IPS-18a (cell line): ENCODE measurements around the gene PPP1R13L.

Experiments used
- H3K27ac ChIP-seq: one replicate; pipeline ENCODE4 v1.5.1; 2013; ENCODE audit warnings: low read length
- H3K27me3 ChIP-seq: one replicate; pipeline ENCODE4 v1.6.1; 2013; ENCODE audit warnings: mild to moderate bottlenecking, low read length; ENCODE audit not compliant: control insufficient read depth, insufficient read depth
- H3K36me3 ChIP-seq: one replicate; pipeline ENCODE4 v1.6.1; 2013; ENCODE audit warnings: low read depth, low read length; ENCODE audit not compliant: control insufficient read depth
- H3K4me1 ChIP-seq: one replicate; pipeline ENCODE4 v1.6.1; 2013; ENCODE audit warnings: low read depth, low read length; ENCODE audit not compliant: control insufficient read depth
- H3K4me3 ChIP-seq: one replicate; pipeline ENCODE4 v1.5.1; 2013; ENCODE audit warnings: low read length
- H3K9ac ChIP-seq: one replicate; pipeline ENCODE4 v1.6.1; 2013; ENCODE audit warnings: mild to moderate bottlenecking, low read length, moderate library complexity
- H3K9me3 ChIP-seq: one replicate; pipeline ENCODE4 v1.6.1; 2013; ENCODE audit warnings: low read depth, low read length; ENCODE audit not compliant: control insufficient read depth

Gene PPP1R13L

GRCh38 chr19:45403272-45403671 lies 1.6 kb downstream of the PPP1R13L start:
- no peak overlapping the region for H3K9ac ChIP-seq
- H3K27me3 ChIP-seq = peaks cover 32% of the 10 kb centered on the region
- no peak overlapping the region for H3K4me3 ChIP-seq
- peaks cover 5% of the 10 kb centered on the region for H3K4me1 ChIP-seq
- no peaks in the 10 kb centered on the region for H3K36me3 ChIP-seq
- H3K9me3 ChIP-seq = no peaks in the 10 kb centered on the region
- H3K27ac ChIP-seq = no peak overlapping the region

DNA sequence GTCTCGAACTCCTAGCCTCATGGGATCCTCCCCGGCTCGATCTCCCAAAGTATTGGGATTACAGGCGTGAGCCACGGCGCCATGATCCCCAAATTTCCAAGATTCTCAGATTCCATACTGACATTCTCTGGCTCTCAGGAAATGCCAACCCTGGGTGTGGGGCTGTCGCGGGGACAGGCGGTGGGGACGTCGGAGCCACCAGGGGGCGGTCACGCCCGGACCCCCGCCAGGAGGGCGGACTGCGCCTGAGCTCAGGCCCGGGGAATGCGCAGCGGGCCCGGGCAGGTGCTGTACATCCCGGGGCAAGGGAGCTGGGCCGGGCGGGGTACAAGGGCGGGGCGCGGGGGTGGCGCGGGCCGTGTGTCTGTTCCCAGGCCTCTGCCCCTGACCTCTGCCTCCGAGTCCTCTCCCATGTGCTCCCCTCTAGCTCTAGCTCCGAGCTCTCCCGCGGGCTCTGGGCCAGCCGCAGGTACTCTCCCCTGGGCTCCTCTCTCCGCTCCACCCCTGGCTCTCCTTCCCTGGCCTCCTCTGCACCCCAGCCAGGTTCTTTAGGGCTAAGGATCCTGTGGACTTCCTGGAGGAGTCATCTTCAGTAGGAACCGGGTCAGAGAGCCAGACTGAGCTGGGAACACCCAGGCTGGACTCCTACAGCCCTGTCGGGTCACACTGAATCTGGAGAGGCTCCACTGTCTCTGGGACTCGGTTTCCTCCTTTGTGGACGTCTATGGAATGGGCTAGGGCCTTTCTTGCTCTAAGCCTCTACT lies 2.4 kb downstream of the PPP1R13L start:
- Histone ChIP-seq H3K4me3 (no peak overlapping the region), H3K9ac (no peak overlapping the region), H3K27ac (no peak overlapping the region)

GRCh38 chr19:45401815-45402214 lies 3.1 kb downstream of the PPP1R13L start:
- Histone ChIP-seq H3K4me1 (no peaks in the 10 kb centered on the region), H3K27ac (no peak overlapping the region), H3K36me3 (no peaks in the 10 kb centered on the region), H3K27me3 (peaks cover 44% of the 10 kb centered on the region), H3K9me3 (no peaks in the 10 kb centered on the region), H3K9ac (no peak overlapping the region), H3K4me3 (no peak overlapping the region)

More for the DNA sequence above, 2.4 kb downstream of the PPP1R13L start:
- H3K9me3 ChIP-seq = no peaks in the 10 kb centered on the region
- H3K27me3 ChIP-seq = peaks cover 37% of the 10 kb centered on the region
- no peaks in the 10 kb centered on the region for H3K36me3 ChIP-seq
- H3K4me1 ChIP-seq = peaks cover 4% of the 10 kb centered on the region

GRCh38 chr19:45400192-45400591 lies 4.7 kb downstream of the PPP1R13L start:
- H3K4me1 ChIP-seq = no peaks in the 10 kb centered on the region
- no peaks in the 10 kb centered on the region for H3K9me3 ChIP-seq
- no peak overlapping the region for H3K27ac ChIP-seq
- peaks cover 54% of the 10 kb centered on the region for H3K27me3 ChIP-seq
- H3K9ac ChIP-seq = no peak overlapping the region
- no peaks in the 10 kb centered on the region for H3K36me3 ChIP-seq
- no peak overlapping the region for H3K4me3 ChIP-seq

- no peak overlapping the region for H3K9ac ChIP-seq
- H3K27ac ChIP-seq = no peak overlapping the region
- no peaks in the 10 kb centered on the region for H3K4me1 ChIP-seq
- peaks cover 22% of the 10 kb centered on the region for H3K27me3 ChIP-seq
- no peaks in the 10 kb centered on the region for H3K36me3 ChIP-seq
- H3K4me3 ChIP-seq = peak overlapping the region; percentile 40
- no peaks in the 10 kb centered on the region for H3K9me3 ChIP-seq
Measured at GRCh38 chr19:45395821-45396617, 8.8 kb downstream of the PPP1R13L start.

DNA sequence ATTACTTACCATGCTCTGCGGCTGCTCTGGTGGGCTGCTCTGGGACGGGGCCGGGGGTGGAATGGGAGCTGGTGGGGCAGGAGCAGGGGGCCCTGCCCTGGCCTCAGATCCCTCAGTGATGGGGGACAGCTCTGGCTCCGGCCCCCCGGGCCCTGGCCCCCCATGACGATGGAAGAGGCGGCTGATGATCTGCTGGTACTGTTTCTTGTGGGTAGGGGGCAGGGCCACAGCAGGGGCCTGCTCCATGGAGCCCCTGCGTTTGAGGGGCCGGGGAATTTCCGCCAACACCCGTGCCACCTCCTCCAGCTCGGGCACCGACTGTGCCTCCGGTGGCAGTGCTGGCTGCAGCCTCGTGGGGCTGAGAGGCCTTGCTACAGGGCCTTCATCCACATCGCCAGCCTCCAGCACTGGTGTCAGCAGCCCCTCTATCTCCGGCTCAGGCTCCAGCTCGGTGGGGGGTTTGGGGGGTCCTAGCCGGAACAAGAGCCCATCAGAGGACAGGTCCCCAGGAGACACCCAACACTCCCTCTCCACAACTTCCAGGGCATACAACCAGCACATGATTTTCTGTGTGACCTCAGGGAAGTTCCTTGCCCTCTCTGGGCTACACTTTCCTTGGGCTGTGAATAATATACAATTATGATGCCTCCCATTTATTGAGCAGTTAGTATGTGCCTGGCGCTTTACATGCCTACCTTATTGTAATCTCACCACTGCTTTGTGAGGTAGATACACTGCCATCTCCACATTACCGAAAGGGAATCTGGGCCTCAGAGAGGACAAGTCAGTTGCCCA lies 12.8 kb downstream of the PPP1R13L start:
- Histone ChIP-seq H3K9ac (no peak overlapping the region), H3K9me3 (no peaks in the 10 kb centered on the region), H3K27me3 (peaks cover 13% of the 10 kb centered on the region), H3K27ac (no peak overlapping the region), H3K4me1 (no peaks in the 10 kb centered on the region), H3K4me3 (no peak overlapping the region), H3K36me3 (no peaks in the 10 kb centered on the region)

GRCh38 chr19:45391346-45391745 lies 13.5 kb downstream of the PPP1R13L start:
- Histone ChIP-seq H3K36me3 (no peaks in the 10 kb centered on the region), H3K9me3 (no peaks in the 10 kb centered on the region), H3K27ac (no peak overlapping the region), H3K27me3 (peaks cover 6% of the 10 kb centered on the region), H3K4me1 (no peaks in the 10 kb centered on the region), H3K4me3 (no peak overlapping the region), H3K9ac (no peak overlapping the region)

- Histone ChIP-seq H3K9ac (no peak overlapping the region), H3K27ac (no peak overlapping the region), H3K27me3 (no peaks in the 10 kb centered on the region), H3K4me3 (no peak overlapping the region), H3K4me1 (no peaks in the 10 kb centered on the region), H3K36me3 (no peaks in the 10 kb centered on the region), H3K9me3 (no peaks in the 10 kb centered on the region)
Measured at GRCh38 chr19:45385392-45386221, 19.3 kb downstream of the PPP1R13L start.

GRCh38 chr19:45382426-45382825 lies 22.4 kb downstream of the PPP1R13L start:
- H3K27ac ChIP-seq = no peak overlapping the region
- no peak overlapping the region for H3K9ac ChIP-seq
- no peak overlapping the region for H3K4me3 ChIP-seq
- no peaks in the 10 kb centered on the region for H3K36me3 ChIP-seq
- H3K9me3 ChIP-seq = no peaks in the 10 kb centered on the region
- H3K4me1 ChIP-seq = no peaks in the 10 kb centered on the region
- no peaks in the 10 kb centered on the region for H3K27me3 ChIP-seq

GRCh38 chr19:45380107-45380506 lies 24.8 kb downstream of the PPP1R13L start:
- Histone ChIP-seq H3K27me3 (no peaks in the 10 kb centered on the region), H3K9ac (no peak overlapping the region), H3K27ac (no peak overlapping the region), H3K4me1 (peaks cover 3% of the 10 kb centered on the region), H3K9me3 (no peaks in the 10 kb centered on the region), H3K36me3 (no peaks in the 10 kb centered on the region), H3K4me3 (no peak overlapping the region)
